GM21360 (cell line): Measurements from ENCODE around the gene LEMD2.
"Not testable (repeated sequence)": the region's sequence is repeated elsewhere in the genome, so short reads cannot be mapped to it uniquely, and the experiment has no call there.

ENCODE experiments used
- ATAC-seq: cut with Tn5 transposase; IDR thresholded peaks from one replicate; pipeline ENCODE4 v1.9.1; 2021; ENCODE audit warnings: mild to moderate bottlenecking, moderate library complexity; ENCODE audit not compliant: unreplicated experiment

The LEMD2 gene

DNA sequence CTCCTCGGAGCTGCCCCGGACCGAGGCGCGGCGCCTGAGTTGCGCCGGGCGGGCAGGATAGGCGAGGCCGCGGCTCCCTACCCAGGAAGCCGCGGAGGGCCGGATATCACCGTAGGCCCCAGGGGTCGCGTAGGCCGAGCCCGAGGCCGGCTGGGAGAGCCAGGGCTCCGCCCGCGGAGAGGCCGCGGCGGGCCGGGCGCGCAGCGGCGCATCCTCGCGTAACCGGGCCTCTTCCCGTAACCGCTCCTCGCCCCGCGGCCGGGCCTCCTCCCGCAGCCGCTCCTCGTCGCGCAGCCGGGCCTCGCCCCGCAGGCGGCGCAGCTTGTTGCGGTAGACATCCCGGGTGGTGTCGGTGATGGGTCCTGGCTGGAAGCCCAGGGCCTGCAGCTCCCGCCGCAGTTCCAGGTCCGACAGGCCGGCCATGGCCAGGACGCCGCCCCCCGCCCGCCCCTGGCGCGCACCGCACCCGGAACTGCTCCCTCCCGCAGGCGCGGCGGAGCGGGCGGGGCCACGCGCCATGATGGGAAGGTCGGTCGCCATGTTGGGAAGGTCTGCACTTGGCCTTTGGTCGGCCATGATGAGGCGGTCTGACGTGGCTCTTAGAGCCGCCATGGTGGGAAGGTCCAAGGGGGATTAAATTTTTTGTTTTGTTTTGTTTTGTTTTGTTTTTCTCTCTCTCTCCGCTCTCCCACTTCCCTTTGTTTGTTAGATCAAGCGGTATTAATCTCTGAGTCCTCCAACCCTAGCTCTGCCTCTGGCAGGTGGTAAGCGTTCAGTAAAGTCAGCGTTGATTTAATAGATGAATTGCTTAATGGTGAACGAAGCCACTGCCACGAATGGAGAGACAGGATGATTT is at the start of gene LEMD2:
TSS of gene LEMD2 (minus strand) at position 437 of the 856 bp plus-strand sequence. CDS start at position 423, 14 bp downstream.
- peak; percentile 81 for ATAC-seq

DNA sequence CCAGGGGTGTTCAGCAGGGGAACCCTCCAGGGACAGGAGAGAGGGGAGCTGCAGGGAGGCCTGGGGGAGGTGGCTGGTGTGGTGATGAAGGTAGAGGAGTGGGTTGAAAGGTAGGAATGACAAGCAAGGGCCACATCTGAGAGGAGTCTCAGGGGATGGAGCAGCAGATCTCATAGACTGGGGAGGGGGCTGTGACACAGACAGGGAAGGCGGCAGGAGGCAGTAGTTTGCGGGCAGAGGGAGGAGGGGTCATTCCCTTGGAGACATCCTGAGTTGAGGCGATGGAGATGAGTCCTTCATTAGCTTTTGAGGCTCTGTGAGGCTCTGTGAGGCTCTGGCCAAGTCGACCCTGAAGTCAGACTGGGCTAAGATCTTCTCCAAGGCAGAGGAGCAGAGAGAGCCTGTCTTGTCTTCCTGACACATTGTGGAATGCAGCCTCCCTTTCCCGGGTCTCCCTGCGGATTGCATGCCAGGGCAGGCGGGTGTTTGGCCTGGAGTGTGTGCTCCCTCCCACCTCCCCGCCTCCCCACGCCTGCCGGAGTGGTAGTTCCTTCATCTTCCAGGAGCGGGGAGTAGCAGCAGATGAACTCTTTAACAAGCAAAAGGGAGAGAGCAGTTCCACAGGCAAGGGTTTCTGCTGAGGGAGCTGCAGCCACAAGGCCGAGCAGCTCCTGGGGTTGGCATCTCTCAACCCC is 49.2 kb upstream of the LEMD2 start:
- ATAC-seq = no peak

DNA sequence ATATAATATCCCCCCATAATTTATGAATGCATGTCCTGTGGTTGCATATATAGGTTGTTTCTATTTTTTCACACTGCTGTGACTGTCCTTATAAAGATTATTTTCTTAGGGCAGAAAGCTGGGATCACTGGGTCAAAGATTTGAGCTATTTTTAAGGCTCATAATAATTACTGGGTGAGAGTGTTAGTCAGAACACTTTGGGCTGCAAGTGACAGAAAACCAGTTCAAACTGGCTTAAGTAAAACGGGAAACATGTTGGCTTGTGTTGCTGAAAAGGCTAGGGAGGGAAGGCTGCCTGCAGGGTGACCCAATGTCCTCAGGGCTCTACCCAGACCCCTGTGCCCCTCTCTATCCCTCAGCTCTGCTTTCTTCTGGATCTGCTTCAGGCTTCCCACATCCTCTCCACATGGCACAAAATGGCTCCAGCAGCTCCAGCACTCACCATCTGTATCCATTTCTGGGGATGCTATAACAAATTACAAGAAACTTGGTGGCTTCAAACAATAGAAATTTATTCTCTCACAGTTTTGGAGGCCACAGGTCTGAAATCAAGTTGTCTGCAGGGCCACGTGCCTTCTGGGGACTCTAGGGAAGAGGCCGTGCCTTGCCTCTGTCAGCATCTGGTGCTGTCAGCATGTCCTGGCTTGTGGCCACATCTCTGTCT is 48.0 kb upstream of the LEMD2 start:
- ATAC-seq = no peak

DNA sequence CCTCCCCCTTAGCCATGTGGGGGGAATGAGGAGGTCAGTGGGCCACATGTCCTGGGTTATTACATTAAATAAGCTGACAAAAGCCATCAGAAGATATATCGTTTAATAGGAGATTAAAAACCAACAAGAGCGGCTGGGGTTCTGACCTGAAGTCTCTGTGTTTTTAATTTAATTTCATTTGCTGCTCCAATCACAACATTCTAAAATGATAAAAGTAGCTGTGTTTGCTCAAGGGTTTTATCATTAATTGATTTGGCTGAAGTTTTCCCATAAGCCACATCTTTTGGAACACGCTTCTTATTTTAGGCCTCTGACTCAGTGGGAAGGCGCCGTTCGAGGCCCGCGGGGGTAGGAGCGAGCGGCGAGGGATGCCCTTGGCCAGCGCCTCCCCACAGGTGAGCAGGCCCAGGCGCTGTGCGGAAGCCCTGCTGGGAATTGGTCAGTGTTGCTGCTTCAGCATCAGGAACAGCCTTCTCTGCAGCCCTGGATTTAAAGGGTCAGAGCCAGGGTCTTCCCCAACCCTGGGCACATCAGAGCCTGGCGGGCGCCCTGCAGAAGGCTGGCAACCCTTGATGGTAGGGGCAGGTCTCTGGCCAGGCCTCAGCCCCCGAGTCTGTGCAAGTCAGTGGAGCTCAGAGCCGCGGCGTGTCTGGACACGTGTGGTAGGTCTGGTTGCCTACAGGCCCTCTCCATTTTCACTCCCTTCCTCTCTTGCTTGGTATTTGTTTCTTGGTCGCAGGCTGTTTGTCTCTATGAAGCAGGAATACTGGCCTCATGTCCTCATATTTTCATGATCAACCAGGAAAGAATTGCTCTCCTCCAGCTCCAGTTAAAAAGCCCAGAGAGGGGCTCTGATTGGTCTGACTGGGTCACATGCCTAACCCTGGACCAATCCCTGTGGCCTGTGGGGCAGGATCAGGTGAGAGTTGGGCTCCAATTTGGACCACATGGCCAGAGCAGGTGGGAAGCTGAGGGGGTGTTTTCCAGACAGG is 45.8 kb upstream of the LEMD2 start:
- ATAC-seq = no peak

DNA sequence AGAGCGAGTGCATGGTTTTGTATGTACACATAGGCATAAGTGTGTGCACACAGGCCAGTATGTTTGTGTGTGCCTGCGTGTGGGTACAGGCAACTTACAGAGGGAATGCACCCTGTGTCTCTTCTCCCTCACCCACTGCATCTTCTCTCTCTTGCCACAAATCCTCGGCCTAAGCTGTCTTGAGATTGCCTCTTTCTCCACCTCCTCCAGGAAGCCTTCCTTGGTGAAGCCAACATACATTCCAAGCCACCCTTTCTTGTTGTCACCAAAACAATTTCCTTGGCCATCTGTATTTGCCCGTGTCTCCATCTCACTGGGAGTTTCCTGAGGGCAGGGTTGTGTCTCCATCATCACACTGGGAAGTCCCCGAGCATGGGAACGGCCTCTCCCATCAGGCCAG is 44.7 kb upstream of the LEMD2 start:
- no peak for ATAC-seq

DNA sequence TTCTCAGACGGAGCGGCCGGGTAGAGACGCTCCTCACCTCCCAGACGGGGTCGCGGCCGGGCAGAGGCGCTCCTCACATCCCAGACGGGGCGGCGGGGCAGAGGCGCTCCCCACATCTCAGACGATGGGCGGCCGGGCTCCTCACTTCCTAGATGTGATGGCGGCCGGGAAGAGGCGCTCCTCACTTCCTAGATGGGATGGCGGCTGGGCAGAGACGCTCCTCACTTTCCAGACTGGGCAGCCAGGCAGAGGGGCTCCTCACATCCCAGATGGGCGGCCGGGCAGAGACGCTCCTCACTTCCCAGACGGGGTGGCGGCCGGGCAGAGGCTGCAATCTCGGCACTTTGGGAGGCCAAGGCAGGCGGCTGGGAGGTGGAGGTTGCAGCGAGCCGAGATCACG is 43.9 kb upstream of the LEMD2 start:
- not testable (repeated sequence) for ATAC-seq

DNA sequence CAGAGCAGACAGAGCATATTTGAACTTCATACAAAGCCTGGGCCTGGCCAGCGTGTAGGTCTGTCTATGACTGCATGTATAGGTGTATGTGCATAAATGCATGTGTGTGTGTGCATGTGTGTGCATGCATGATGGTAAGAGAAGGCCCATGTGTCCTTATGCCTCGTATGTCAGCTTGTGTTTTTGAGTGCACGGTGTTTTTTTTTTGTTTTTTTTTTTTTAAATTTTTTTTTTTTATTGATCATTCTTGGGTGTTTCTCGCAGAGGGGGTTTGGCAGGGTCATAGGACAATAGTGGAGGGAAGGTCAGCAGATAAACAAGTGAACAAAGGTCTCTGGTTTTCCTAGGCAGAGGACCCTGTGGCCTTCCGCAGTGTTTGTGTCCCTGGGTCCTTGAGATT is 42.8 kb upstream of the LEMD2 start:
- not testable (repeated sequence) for ATAC-seq

DNA sequence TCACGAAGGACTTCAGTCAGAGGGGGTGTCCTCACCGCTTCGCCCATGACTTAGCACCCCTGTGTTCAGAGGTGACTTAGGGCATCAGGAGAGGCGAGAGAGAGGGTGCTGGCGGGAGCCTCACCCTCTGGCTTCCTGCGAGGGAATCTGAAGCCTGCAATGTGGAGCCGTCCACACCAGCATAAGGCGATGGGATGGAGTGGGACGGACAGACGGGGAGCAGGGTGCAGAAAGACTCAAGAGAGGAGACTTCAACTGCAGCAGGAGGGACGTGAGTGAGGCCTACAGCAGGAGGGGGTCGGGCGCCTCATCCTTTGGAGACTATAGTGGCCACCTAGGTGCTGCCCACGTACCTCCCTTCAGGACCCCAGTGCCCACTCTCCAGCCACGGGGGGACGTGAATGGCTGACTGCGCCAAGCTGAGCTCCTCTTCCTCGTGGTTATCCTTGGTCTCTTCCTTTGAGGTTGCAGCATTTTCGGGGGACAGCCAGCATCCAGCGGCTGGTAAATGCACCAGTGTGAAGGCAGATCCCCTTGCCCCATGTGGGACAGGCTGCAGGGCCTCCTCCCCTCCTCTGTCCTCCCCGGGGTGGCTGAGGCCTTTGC is 41.8 kb upstream of the LEMD2 start:
- ATAC-seq = no peak

DNA sequence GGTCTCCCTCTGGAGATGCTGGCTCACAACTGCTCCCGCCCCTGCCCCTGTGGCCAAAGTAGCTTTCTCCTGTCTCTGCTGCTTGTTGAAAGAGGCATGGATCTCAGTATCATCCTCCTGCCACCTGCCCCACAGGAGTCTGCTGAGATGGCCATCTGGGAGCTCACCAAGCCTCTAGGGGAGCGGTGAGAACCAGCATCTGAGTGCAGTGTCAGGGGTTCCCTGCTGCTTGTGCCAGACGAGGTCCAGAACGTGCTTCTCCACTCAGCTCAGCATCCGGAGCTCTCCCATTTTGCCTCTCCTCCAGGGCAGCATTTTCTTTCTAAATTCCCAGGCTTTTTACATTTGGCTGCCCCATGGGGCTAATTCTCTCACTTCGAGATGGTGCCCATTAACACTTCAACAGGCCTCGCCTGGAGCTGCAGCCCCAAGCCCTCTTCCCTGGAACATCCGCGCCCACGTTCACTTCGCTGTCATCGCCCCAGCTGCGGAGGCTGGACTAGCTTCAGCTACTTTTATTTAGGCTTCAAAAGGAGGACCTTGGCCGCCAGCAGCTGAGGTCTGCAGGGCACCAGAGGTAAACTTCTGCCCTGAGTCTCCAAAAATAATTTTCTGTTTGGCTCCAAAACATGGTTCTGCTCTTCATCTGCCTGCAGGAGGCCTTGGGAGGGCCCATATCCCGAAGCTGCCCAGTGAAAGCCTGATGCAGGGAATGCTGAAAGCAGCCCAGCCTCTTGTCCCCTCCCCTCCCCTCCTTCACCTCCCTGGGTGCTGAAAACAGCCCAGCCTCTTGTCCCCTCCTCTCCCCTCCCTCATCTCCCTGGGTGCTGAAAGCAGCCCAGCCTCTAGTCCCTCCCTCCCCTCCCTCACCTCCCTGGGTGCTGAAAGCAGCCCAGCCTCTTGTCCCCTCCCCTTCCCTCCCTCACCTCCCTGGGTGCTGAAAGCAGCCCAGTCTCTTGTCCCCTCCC is 40.1 kb upstream of the LEMD2 start:
- ATAC-seq = no peak

DNA sequence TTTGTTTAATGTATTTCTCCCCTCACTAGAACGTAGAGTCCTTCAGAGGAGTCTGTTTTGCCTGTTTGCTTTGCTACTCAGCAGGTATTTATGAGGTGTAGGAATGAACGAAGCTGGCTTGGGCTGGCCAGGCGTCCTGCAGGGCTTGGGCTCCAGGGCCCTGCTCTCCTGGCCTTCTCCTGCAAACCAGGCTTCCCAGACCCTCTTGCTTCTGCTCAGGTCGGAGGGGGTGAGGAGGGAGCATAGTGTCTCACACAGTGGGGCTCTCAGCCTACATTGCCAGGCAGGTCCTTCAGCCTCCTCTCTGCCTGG is 39.5 kb upstream of the LEMD2 start:
- ATAC-seq = no peak

DNA sequence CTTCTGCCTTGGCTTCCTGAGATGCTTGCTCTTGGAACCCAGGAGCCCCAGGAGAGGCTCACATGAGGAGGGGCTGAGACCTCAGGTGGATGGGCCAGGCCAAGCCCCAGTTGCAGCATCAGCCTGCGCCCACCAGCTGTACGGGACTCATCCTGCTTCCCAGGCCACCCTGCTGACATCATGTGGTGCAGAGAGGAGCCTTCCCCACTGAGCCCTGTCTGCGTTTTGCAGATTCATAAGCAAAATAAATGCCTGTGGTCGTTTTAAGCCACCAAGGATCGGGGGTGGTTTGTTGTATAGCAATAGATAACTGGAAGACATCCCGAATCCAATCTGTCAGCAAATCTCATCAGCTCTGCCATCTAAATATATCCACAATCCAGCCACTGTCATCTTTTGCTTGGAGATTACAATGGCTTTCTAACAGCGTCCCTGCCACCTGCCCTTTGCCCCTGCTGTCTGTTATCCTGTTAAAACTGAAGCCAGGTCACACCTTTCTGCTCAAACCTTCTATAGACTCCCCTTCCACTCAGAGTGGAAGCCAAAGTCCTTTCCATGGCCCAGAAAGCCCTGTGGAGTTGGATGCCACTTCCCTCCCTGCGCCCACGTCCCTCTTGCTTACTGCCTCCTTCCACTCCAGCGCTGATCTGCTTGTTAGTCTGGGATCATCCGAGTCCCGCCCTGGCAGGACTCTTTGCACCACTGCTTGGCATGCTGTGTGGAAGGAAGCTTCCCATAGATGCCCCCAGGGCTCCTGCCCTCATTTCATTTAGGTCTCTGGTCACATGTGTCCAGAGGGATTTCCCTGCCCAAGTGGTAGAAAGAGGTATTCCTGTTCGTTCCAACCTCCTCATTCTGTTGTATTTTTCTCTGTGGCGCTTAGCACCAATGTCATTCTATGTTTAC is 38.9 kb upstream of the LEMD2 start:
- ATAC-seq = no peak

DNA sequence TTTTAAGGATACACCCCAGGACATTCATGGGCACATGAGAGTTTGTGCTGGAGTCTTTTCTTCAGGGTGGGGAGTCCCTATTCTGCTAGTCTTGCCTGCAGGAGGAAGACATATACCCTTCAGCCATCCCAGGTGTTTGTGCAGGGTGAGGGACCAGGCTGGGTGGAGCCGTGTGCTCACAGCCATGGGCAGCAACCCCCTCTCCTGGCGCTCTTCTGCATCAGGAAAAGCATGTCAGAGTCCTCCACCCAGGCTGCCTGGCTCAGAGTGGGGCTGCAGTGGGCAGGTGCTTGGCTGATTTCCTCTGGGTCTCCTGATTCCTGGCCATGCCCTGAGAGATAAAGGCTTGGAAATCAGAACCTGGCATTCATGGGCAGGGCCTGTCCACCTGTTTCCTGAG is 37.6 kb upstream of the LEMD2 start:
- no peak for ATAC-seq

DNA sequence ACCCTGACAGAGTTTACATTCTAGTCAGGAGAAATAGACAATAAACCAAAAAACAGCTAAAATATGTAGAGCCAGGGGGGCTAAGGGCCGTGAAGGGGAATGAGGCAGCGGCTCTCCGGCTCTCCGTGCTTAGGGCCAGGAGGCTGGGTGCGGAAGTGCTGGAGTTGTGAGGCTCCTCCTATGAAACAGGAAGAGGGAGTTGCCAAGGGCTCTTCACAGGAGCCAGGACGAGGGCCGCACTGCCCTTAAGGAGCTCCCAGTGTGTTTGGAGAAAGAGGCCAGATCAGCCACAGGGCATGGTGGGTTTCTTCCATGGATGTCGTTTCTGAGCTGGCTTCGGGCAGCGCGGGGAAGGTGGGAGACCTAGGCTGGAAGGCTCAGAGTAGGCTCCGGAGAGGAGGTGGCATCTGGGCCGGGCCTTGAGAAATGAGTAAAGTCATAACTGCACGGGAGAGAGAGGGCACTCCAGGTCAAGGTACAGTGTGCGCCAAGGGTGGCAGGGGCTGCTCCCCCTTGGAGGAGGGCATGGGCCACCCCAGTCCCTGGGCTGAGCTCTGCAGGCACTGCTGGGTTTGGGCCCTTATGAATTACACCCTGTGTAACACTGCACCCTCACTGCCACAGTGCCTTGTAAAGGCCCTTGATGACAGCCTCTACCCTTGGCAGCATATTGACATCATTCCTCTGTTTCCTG is 35.7 kb upstream of the LEMD2 start:
- no peak for ATAC-seq

DNA sequence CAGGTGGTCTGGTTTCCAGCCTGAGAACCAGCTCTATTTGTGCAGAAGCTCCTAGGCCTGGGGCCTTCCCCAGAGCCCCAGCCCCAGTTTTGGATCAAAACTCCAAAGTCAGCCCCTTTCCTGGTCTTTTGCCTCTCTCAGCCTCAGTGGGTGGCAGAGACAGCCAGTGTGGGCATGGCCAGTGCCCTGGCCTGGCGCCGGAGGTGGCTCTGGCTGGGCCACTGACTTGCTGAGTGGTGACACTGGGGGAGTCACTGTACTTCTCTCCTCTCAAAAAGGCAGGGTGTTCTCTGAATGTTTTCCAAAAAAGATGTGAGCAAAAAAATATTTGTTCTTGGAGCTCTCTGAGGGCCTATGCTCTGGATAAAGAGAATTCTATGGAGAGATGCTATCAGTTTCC is 34.9 kb upstream of the LEMD2 start:
- no peak for ATAC-seq

DNA sequence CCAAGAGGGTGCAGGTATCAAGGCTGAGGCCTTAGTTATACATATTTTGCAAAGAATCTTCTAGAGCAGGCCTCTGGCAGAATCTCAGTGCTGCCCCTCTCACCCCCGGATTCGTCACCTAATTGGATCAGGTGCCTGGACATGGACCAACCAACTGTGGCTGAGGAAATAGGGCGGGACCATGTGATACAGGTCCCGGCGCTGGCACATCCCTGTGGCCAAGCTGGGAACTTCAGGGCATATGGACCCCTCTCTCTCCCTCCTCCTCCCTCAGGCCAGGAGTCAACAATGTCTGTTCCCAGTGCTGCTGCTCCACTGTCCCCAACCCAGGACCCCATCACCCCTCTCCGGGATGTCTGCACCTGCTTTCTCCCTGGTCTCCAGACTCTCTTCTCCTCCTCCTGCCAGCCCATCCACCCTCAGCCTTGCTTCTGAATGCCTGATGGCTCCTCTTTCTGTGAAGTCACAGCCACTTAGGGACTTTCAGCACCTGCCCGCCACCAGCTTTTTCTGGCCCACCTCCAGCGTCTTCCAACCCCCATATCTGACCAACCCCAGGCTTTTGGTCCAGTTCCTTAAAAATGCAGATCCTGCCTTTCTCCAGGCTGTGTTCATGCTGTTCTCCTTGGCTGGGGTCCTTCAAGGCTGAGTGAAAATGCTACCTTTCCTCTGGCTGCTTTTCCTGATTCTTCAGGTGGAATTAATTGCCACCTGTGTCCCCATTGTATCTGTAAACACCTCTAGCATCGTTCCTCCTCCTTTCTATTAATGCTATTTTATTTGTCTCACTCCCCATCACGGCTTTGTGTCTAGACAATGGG is 33.9 kb upstream of the LEMD2 start:
- no peak for ATAC-seq

DNA sequence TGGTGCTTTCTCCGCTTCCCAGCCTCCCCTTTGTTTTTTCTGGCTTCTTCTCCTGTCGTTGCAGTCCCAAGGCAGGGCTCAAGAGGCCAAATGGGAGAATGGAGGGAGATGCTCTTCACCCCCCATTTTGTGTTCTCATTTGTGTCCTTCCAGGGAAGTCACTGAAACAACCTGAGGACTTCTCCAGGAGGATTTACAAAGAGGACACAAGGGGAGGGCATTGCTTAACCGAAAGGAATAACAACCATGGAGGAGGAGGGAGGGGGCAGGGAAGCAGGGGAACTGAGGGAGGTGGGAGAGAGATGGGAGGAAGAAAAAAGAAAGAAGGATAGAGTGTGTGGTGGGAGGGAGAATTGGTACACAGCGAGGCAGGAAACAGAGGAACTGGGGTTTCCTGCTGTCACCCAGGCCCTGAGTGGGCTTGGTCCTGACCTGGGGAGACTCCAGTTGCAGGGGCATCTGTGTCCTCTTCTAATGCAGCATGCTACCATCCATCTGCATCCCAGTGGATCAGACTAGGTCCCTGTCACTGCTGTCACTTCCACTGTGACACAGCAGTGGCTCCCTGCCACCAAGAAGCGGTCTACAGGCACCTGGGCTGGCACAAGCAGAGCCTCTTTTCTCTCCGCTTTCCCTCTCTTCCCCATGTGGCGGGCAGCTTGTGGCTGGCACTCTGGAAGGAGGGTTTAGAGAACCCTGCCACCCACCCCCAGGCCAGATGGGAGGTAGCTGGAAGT is 32.0 kb upstream of the LEMD2 start:
- ATAC-seq = no peak
